Coronary artery (tissue), 2 donors: ENCODE data around the gene SHD.
A peak's percentile ranks its signal among the peaks of the same experiment; 100 is the strongest.

Experiments used
- DNase-seq: peaks from one replicate; pipeline ENCODE4 v3.0.0-alpha.2; 2017; ENCODE audit warnings: low spot score
- H3K27ac ChIP-seq, 2 donors: fragments of 200-600 bp; sonication (generic); one replicate each; pipeline ENCODE4 v1.5.1; 2016 to 2019
- H3K4me3 ChIP-seq: fragments of 200-600 bp; sonication (generic); 2 replicates; pipeline ENCODE4 v1.5.1; 2016; ENCODE audit warnings: mild to moderate bottlenecking, moderate library complexity
- CTCF ChIP-seq: fragments of 200-600 bp; sonication (generic); IDR thresholded peaks from one replicate; pipeline ENCODE4 v1.5.1; 2019; ENCODE audit warnings: antibody characterized with exemption

SHD gene

GRCh38 chr19:4297901-4298809, 19.1 kb downstream of the SHD start:
- no peak overlapping the region for H3K27ac ChIP-seq
- no peak overlapping the region for H3K4me3 ChIP-seq
- no peak for DNase-seq
- no peak for TF ChIP-seq CTCF

- no peak overlapping the region for H3K4me3 ChIP-seq
- no peak for TF ChIP-seq CTCF
- H3K27ac ChIP-seq, result no peak overlapping the region
- no peak for DNase-seq
Observed at GRCh38 chr19:4298810-4299550, 19.9 kb downstream of the SHD start.

GRCh38 chr19:4300589-4300988, 21.5 kb downstream of the SHD start:
- Histone ChIP-seq H3K27ac (no peak overlapping the region), H3K4me3 (no peak overlapping the region)
- no peak for DNase-seq
- TF ChIP-seq CTCF, result no peak

- no peak for TF ChIP-seq CTCF
- Histone ChIP-seq H3K4me3 (no peak overlapping the region), H3K27ac (no peak overlapping the region)
- no peak for DNase-seq
Observed at GRCh38 chr19:4301590-4302242, 22.6 kb downstream of the SHD start.

GRCh38 chr19:4302243-4302640, 23.2 kb downstream of the SHD start, which contains the start of gene TMIGD2:
TSS of gene TMIGD2 (minus strand) at chr19:4302389. CDS start at chr19:4302385, 4 bp downstream.
- no peak within 1 kb of the TSS for H3K4me3 ChIP-seq
- DNase-seq, result no peak
- no peak for TF ChIP-seq CTCF
- no peak within 1 kb of the TSS for H3K27ac ChIP-seq

GRCh38 chr19:4303819-4304537, 24.9 kb downstream of the SHD start:
- no peak for TF ChIP-seq CTCF
- no peak for DNase-seq
- Histone ChIP-seq H3K4me3 (peak overlapping the region; percentile 63), H3K27ac (no peak overlapping the region)
